NB4 (cell line): ENCODE data around the gene PPM1L.

ENCODE experiments used
- DNase-seq: peaks from one replicate; pipeline ENCODE4 v3.0.0; 2010; ENCODE audit warnings: low read depth
- H3K4me3 ChIP-seq: one replicate; pipeline ENCODE4 v1.5.1; 2011; ENCODE audit warnings: mild to moderate bottlenecking, low read depth, low read length, moderate library complexity
- CTCF ChIP-seq: IDR thresholded peaks from one replicate; pipeline ENCODE4 v1.5.1; 2012; ENCODE audit warnings: low read depth, low read length
- MAX ChIP-seq: IDR thresholded peaks from 2 replicates; pipeline ENCODE4 v1.6.1; 2011; ENCODE audit warnings: low read depth, low read length
- MYC ChIP-seq: IDR thresholded peaks from 2 replicates; pipeline ENCODE4 v1.6.1; 2011; ENCODE audit warnings: low read depth, low read length
- POLR2A ChIP-seq: IDR thresholded peaks from 2 replicates; pipeline ENCODE4 v1.6.1; 2011; ENCODE audit warnings: mild to moderate bottlenecking; ENCODE audit not compliant: insufficient read length; ENCODE audit errors: extremely low read depth

PPM1L gene

GRCh38 chr3:160747422-160747821 lies 8.6 kb upstream of the PPM1L start:
- DNase-seq = no peak
- TF ChIP-seq POLR2A (no peak), MYC (no peak), CTCF (no peak), MAX (no peak)
- H3K4me3 ChIP-seq = no peak overlapping the region

GRCh38 chr3:160748231-160748630 lies 7.8 kb upstream of the PPM1L start:
- TF ChIP-seq POLR2A (no peak), CTCF (no peak), MYC (no peak), MAX (no peak)
- no peak for DNase-seq
- H3K4me3 ChIP-seq = no peak overlapping the region

- TF ChIP-seq MAX (no peak), POLR2A (no peak), MYC (no peak), CTCF (no peak)
- no peak for DNase-seq
- H3K4me3 ChIP-seq = no peak overlapping the region
Observed at GRCh38 chr3:160748787-160749186, 7.2 kb upstream of the PPM1L start.

GRCh38 chr3:160753953-160754352 lies 2.1 kb upstream of the PPM1L start:
- H3K4me3 ChIP-seq = peak overlapping the region; percentile 74
- DNase-seq = no peak
- TF ChIP-seq POLR2A = no peak
- TF ChIP-seq MAX = no peak
- TF ChIP-seq CTCF = no peak
- TF ChIP-seq MYC = no peak

GRCh38 chr3:160754371-160754854 lies 1.6 kb upstream of the PPM1L start:
- peak; percentile 55 for DNase-seq
- no peak; the same call in 1 of the 2 replicates for TF ChIP-seq MYC
- no peak for TF ChIP-seq POLR2A
- TF ChIP-seq MAX = 0 out of 2 replicates have a peak, but pooled peaks have one; percentile 13
- TF ChIP-seq CTCF = no peak
- peak overlapping the region; percentile 74 for H3K4me3 ChIP-seq
